SU-DHL-6 (cell line): ENCODE data around the gene MICALL1.

ENCODE experiments used
- H2AFZ ChIP-seq: fragments of 200-600 bp; sonication (generic); 2 replicates; pipeline ENCODE4 v1.6.1; 2014; ENCODE audit warnings: low read depth, mild to moderate bottlenecking, moderate library complexity, mixed read lengths, antibody characterized with exemption, low read length; ENCODE audit not compliant: severe bottlenecking
- H3F3A ChIP-seq: fragments of 200-600 bp; shearing (Covaris generic); 2 replicates; pipeline ENCODE4 v1.6.0; 2016; ENCODE audit warnings: antibody characterized with exemption, mild to moderate bottlenecking; ENCODE audit not compliant: insufficient read depth
- H3K27ac ChIP-seq: fragments of 200-600 bp; sonication (generic); 2 replicates; pipeline ENCODE4 v1.5.1; 2016; ENCODE audit warnings: low read depth, mild to moderate bottlenecking, low read length, moderate library complexity, mixed read lengths
- H3K27me3 ChIP-seq: fragments of 200-600 bp; sonication (generic), shearing (Covaris generic); 2 replicates; pipeline ENCODE4 v1.6.0; 2014; ENCODE audit warnings: mild to moderate bottlenecking, low read length
- H3K36me3 ChIP-seq: fragments of 200-600 bp; sonication (generic); 2 replicates; pipeline ENCODE4 v1.6.1; 2014; ENCODE audit warnings: mild to moderate bottlenecking, low read length, mixed read lengths
- H3K4me2 ChIP-seq: fragments of 300-600, 200-600 bp; shearing (Covaris generic), sonication (generic); 2 replicates; pipeline ENCODE4 v1.6.0; 2014; ENCODE audit warnings: low read length, low read depth, mild to moderate bottlenecking; ENCODE audit not compliant: poor library complexity, severe bottlenecking
- H3K4me3 ChIP-seq: fragments of 200-600 bp; sonication (generic); 2 replicates; pipeline ENCODE4 v1.5.1; 2014; ENCODE audit warnings: antibody characterized with exemption, low read length, mild to moderate bottlenecking, mixed read lengths; ENCODE audit not compliant: insufficient read depth, poor library complexity, severe bottlenecking
- H3K79me2 ChIP-seq: fragments of 200-600 bp; sonication (generic); 2 replicates; pipeline ENCODE4 v1.6.1; 2014; ENCODE audit warnings: mild to moderate bottlenecking, low read length, moderate library complexity; ENCODE audit not compliant: insufficient read depth
- H3K9ac ChIP-seq: fragments of 200-600 bp; sonication (generic); 2 replicates; pipeline ENCODE4 v1.7.0; 2014; ENCODE audit warnings: mild to moderate bottlenecking, low read length
- H3K9me2 ChIP-seq: fragments of 200-600 bp; sonication (generic); replicated peaks from 2 replicates; pipeline ENCODE4 v1.6.1; 2014; ENCODE audit warnings: low read length; ENCODE audit not compliant: insufficient read depth
- H3K9me3 ChIP-seq: fragments of 200-600 bp; sonication (generic); 2 replicates; pipeline ENCODE4 v1.6.1; 2014; ENCODE audit warnings: low read length, mixed read lengths; ENCODE audit not compliant: insufficient read depth
- H4K20me1 ChIP-seq: fragments of 200-600 bp; sonication (generic); 2 replicates; pipeline ENCODE4 v1.6.1; 2014; ENCODE audit warnings: low read depth, mild to moderate bottlenecking, antibody characterized with exemption, low read length, moderate library complexity, mixed read lengths
- EZH2phosphoT487 ChIP-seq: fragments of 200-600 bp; sonication (generic), shearing (Covaris generic); conservative IDR thresholded peaks from 2 replicates; pipeline ENCODE4 v1.6.1; 2018; ENCODE audit warnings: mild to moderate bottlenecking, antibody characterized with exemption, low read length, moderate library complexity, mixed read lengths
- TF ChIP-seq, protein P1 (sequence below): fragments of 200-600 bp; sonication (generic); IDR thresholded peaks from one replicate; pipeline ENCODE4 v1.5.1; 2017; ENCODE audit warnings: antibody characterized with exemption, mild to moderate bottlenecking, low read length, moderate library complexity; ENCODE audit not compliant: insufficient read depth, poor library complexity, severe bottlenecking

Gene MICALL1

DNA sequence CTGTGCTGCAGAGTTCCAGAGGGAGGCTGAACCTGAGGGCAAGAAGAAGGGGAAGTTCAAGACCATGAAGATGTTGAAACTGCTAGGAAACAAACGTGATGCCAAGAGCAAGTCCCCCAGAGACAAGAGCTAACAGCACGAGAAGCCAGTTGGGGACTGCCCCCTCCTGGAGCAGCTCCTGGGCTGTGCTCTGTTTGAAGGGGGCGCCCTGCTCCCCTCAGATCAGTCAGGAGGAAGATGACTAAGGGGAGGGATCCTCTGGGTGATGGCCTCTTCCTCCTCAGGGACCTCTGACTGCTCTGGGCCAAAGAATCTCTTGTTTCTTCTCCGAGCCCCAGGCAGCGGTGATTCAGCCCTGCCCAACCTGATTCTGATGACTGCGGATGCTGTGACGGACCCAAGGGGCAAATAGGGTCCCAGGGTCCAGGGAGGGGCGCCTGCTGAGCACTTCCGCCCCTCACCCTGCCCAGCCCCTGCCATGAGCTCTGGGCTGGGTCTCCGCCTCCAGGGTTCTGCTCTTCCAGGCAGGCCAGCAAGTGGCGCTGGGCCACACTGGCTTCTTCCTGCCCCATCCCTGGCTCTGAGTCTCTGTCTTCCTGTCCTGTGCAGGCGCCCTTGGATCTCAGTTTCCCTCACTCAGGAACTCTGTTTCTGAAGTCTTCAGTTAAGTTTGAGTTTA is 34.7 kb downstream of the MICALL1 start:
- Histone ChIP-seq H4K20me1 (no peaks in the 10 kb centered on the region), H3K4me2 (no peak overlapping the region), H3K27ac (no peak overlapping the region), H2AFZ (no peak overlapping the region), H3K9me2 (no peaks in the 10 kb centered on the region), H3K79me2 (no peaks in the 10 kb centered on the region), H3K9ac (no peak overlapping the region), H3F3A (no peaks in the 10 kb centered on the region), H3K4me3 (no peak overlapping the region), H3K27me3 (no peaks in the 10 kb centered on the region), H3K36me3 (no peaks in the 10 kb centered on the region), H3K9me3 (no peaks in the 10 kb centered on the region)
- no peak for TF ChIP-seq EZH2phosphoT487
- TF ChIP-seq, protein P1, sequence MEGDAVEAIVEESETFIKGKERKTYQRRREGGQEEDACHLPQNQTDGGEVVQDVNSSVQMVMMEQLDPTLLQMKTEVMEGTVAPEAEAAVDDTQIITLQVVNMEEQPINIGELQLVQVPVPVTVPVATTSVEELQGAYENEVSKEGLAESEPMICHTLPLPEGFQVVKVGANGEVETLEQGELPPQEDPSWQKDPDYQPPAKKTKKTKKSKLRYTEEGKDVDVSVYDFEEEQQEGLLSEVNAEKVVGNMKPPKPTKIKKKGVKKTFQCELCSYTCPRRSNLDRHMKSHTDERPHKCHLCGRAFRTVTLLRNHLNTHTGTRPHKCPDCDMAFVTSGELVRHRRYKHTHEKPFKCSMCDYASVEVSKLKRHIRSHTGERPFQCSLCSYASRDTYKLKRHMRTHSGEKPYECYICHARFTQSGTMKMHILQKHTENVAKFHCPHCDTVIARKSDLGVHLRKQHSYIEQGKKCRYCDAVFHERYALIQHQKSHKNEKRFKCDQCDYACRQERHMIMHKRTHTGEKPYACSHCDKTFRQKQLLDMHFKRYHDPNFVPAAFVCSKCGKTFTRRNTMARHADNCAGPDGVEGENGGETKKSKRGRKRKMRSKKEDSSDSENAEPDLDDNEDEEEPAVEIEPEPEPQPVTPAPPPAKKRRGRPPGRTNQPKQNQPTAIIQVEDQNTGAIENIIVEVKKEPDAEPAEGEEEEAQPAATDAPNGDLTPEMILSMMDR, result no peak

GRCh38 chr22:37942133-37942532 is 36.0 kb downstream of the MICALL1 start:
- no peaks in the 10 kb centered on the region for H3K9me3 ChIP-seq
- H3F3A ChIP-seq, result no peaks in the 10 kb centered on the region
- no peaks in the 10 kb centered on the region for H4K20me1 ChIP-seq
- H3K27me3 ChIP-seq, result no peaks in the 10 kb centered on the region
- no peaks in the 10 kb centered on the region for H3K9me2 ChIP-seq
- H3K4me3 ChIP-seq, result no peak overlapping the region
- no peak overlapping the region for H3K9ac ChIP-seq
- TF ChIP-seq EZH2phosphoT487, result no peak
- TF ChIP-seq, protein P1, result no peak
- no peaks in the 10 kb centered on the region for H3K79me2 ChIP-seq
- no peak overlapping the region for H2AFZ ChIP-seq
- H3K36me3 ChIP-seq, result no peaks in the 10 kb centered on the region
- H3K27ac ChIP-seq, result no peak overlapping the region
- H3K4me2 ChIP-seq, result no peak overlapping the region

DNA sequence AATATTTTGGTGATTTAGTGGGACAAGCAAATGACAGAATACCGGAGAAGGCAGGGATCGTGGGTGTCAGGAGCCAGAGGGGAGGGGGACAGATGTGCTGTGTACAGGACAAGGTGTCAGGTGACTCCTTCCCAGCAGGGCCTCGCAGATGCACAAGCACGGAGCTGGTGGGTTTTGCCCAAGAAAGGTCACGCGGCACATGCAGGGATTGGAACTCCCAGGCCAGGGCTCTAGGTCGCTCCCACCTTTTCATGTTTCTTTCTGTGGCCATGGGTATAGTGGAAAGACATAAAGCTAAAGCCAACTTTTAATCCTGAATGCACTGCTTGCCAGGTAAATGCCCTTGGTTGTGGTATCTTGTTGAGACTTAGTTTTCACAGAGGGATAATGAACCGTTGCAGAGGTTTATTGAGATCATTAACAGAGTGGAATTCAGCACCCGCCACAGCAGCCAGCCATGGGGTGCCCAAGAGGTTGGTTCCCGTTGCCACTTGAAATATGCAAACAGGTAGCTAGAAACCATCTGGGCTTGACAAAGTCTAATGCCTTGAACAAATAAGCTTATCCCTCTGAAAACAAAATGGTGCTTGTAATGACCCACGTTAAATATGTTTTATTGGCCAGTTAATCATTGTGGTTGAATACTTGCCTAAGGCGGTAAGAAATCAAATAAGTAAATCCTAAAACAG is 37.2 kb downstream of the MICALL1 start:
- Histone ChIP-seq H3K27ac (no peak overlapping the region), H3K79me2 (no peaks in the 10 kb centered on the region), H3K9me2 (no peaks in the 10 kb centered on the region), H3K9ac (no peak overlapping the region), H3K36me3 (no peaks in the 10 kb centered on the region), H4K20me1 (no peaks in the 10 kb centered on the region), H2AFZ (no peak overlapping the region), H3K9me3 (no peaks in the 10 kb centered on the region), H3K27me3 (no peaks in the 10 kb centered on the region), H3F3A (no peaks in the 10 kb centered on the region), H3K4me3 (no peak overlapping the region), H3K4me2 (no peak overlapping the region)
- TF ChIP-seq, protein P1, result no peak
- TF ChIP-seq EZH2phosphoT487, result no peak
